ENCODE results near the gene GLOD4. TPM values are rescaled to one million over a fixed set of nuclear protein-coding genes. Genes with fewer than 3 reads are reported as not detected.

Gene GLOD4
- total RNA-seq, 3 donors from 2014 or later: 64.3 to 97.6 (median 88.5) TPM

- no peaks in the 10 kb centered on the region for H3K36me3 ChIP-seq (ENCODE audit: low read depth)
- H3K4me3 ChIP-seq: no peak overlapping the region
- TF ChIP-seq CTCF (IDR thresholded peaks at IDR 0.05): no peak
- no peaks in the 10 kb centered on the region for H3K9me3 ChIP-seq
- ATAC-seq (no peak), DNase-seq (no peak)
- no peaks in the 10 kb centered on the region for H3K4me1 ChIP-seq (ENCODE audit: low read depth)
- intact Hi-C loops (cut with DNase I, micrococcal nuclease): no loop called here
These were observed 43.1 kb upstream of the GLOD4 start for GRCh38 chr17:825216-825615.

- no peaks in the 10 kb centered on the region for H3K4me1 ChIP-seq (ENCODE audit: low read depth)
- TF ChIP-seq CTCF (IDR thresholded peaks at IDR 0.05): no peak
- H3K36me3 ChIP-seq (ENCODE audit: low read depth): no peaks in the 10 kb centered on the region
- no peaks in the 10 kb centered on the region for H3K9me3 ChIP-seq
- H3K4me3 ChIP-seq: no peak overlapping the region
- ATAC-seq (no peak), DNase-seq (no peak)
- intact Hi-C loops (cut with DNase I, micrococcal nuclease): no loop called here
These were observed 42.3 kb upstream of the GLOD4 start for GRCh38 chr17:824378-824777.

GRCh38 chr17:823501-823902, 41.4 kb upstream of the GLOD4 start:
- Histone ChIP-seq H3K9me3 (no peaks in the 10 kb centered on the region), H3K36me3 (ENCODE audit: low read depth) (no peaks in the 10 kb centered on the region), H3K4me1 (ENCODE audit: low read depth) (no peaks in the 10 kb centered on the region), H3K4me3 (no peak overlapping the region)
- intact Hi-C loops (cut with DNase I, micrococcal nuclease): no loop called here
- no peak for TF ChIP-seq CTCF (IDR thresholded peaks at IDR 0.05)
- ATAC-seq: no peak
- DNase-seq: no peak

DNA sequence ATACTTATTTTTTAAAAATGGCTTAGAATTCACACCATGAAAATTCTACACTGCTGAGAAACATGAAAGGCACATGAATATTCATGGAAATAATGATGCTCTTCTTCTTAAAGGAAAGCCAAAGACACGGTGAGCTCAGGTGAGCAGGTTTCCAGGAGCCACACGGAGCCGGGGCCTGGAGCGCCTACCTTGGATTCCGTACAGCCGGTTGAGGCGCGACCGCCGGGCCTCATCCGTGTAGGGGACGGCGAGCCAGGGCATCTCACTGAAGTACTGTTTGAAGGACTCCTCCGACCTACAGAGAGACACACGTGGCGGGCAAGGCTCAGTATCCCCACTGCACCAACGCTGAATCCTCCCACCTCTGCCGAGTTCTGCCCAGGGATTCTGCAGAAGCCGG, 37.2 kb upstream of the GLOD4 start:
- no peak for TF ChIP-seq CTCF (IDR thresholded peaks at IDR 0.05)
- no peak overlapping the region for H3K4me3 ChIP-seq
- no peaks in the 10 kb centered on the region for H3K9me3 ChIP-seq
- ATAC-seq (no peak), DNase-seq (no peak)
- intact Hi-C loops (cut with DNase I, micrococcal nuclease): no loop called here
- no peaks in the 10 kb centered on the region for H3K4me1 ChIP-seq (ENCODE audit: low read depth)
- H3K36me3 ChIP-seq (ENCODE audit: low read depth): no peaks in the 10 kb centered on the region

GRCh38 chr17:814371-814770, 32.3 kb upstream of the GLOD4 start:
- Histone ChIP-seq H3K9me3 (no peaks in the 10 kb centered on the region), H3K36me3 (ENCODE audit: low read depth) (no peaks in the 10 kb centered on the region), H3K4me3 (no peak overlapping the region), H3K4me1 (ENCODE audit: low read depth) (no peaks in the 10 kb centered on the region)
- intact Hi-C loops (cut with DNase I, micrococcal nuclease): no loop called here
- ATAC-seq (no peak), DNase-seq (no peak)
- TF ChIP-seq CTCF (IDR thresholded peaks at IDR 0.05): no peak

- Histone ChIP-seq H3K9me3 (no peaks in the 10 kb centered on the region), H3K36me3 (ENCODE audit: low read depth) (no peaks in the 10 kb centered on the region), H3K4me1 (ENCODE audit: low read depth) (no peaks in the 10 kb centered on the region), H3K4me3 (no peak overlapping the region)
- TF ChIP-seq CTCF (IDR thresholded peaks at IDR 0.05): no peak
- ATAC-seq (no peak), DNase-seq (no peak)
- intact Hi-C loops (cut with DNase I, micrococcal nuclease): no loop called here
These were observed 30.6 kb upstream of the GLOD4 start for GRCh38 chr17:812638-813204.

Data from mucosa of descending colon (tissue), 3 donors.